Activated naive CD8-positive, alpha-beta T cell treated with anti-CD3 and anti-CD28 coated beads, Interleukin-2, amount 10 ng/mL, durations not matched to agents 7 days and 5 days (primary cell): ENCODE data around the gene KRT6B. TPM values are rescaled to one million over a fixed set of nuclear protein-coding genes. Genes with fewer than 3 reads are reported as not detected.
"Not testable (repeated sequence)": the region's sequence is repeated elsewhere in the genome, so short reads cannot be mapped to it uniquely, and the experiment has no call there.

Experiments used
- ATAC-seq: fragments of 150-1000 bp; cut with Tn5 transposase; one replicate; pipeline ENCODE4 v1.10.0; 2021; ENCODE audit warnings: low read depth, moderate library complexity
- POLR2A ChIA-PET: fragments of 350-600 bp; sonication (Branson Sonifier 250); formaldehyde crosslinking; loops from one replicate; lab custom pipeline; 2021; ENCODE audit warnings: antibody characterized with exemption; lab: Charles Lee
- DNase-seq: peaks from one replicate; pipeline ENCODE4 v3.0.0; 2021
- H3K27ac Mint-ChIP-seq: one replicate; pipeline ENCODE4 v1.8.0; 2022; ENCODE audit warnings: mild to moderate bottlenecking, mixed read lengths
- H3K27me3 Mint-ChIP-seq: one replicate; pipeline ENCODE4 v1.8.0; 2022; ENCODE audit warnings: mild to moderate bottlenecking, moderate library complexity, mixed read lengths
- H3K36me3 Mint-ChIP-seq: one replicate; pipeline ENCODE4 v1.8.0; 2021; ENCODE audit warnings: mild to moderate bottlenecking, mixed read lengths
- H3K4me1 Mint-ChIP-seq: one replicate; pipeline ENCODE4 v1.8.0; 2021; ENCODE audit warnings: mixed read lengths
- H3K4me3 Mint-ChIP-seq: one replicate; pipeline ENCODE4 v1.8.0; 2022; ENCODE audit warnings: mild to moderate bottlenecking, moderate library complexity, mixed read lengths
- H3K9me3 Mint-ChIP-seq: one replicate; pipeline ENCODE4 v1.8.0; 2021; ENCODE audit warnings: mixed read lengths
- total RNA-seq, 2 experiments: library from RNA; stranded (reverse); gene quantifications; one replicate each; pipeline ENCODE4 v1.2.3, GENCODE V29; 2021

The KRT6B gene
- total RNA-seq, 2 experiments from 2014 or later, result not detected

DNA sequence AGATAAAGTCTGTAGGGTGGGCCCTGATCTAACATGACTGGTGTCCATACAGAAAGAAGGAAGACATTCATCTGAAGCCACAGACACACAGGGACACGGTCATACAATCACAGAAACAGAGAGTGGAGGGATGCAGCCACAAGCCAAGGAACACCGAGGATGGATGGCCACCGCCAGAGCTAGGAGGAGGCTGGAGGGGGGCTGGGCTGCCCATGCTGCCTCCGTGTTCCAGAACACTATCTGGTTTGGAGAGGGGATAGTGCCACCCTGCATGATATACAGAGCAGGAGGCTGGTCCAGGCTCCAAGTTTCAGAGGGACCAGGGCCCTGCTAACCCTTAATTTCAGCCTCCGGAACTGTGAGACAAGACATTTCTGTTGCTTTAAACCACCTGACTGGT, 26.5 kb downstream of the KRT6B start:
- DNase-seq (no peak), ATAC-seq (no peak)
- Mint-ChIP-seq H3K4me1 (no peaks in the 10 kb centered on the region), H3K4me3 (no peak overlapping the region), H3K9me3 (no peaks in the 10 kb centered on the region), H3K36me3 (no peaks in the 10 kb centered on the region), H3K27me3 (peaks cover 20% of the 10 kb centered on the region), H3K27ac (no peak overlapping the region)
- POLR2A ChIA-PET, result no interaction called here

DNA sequence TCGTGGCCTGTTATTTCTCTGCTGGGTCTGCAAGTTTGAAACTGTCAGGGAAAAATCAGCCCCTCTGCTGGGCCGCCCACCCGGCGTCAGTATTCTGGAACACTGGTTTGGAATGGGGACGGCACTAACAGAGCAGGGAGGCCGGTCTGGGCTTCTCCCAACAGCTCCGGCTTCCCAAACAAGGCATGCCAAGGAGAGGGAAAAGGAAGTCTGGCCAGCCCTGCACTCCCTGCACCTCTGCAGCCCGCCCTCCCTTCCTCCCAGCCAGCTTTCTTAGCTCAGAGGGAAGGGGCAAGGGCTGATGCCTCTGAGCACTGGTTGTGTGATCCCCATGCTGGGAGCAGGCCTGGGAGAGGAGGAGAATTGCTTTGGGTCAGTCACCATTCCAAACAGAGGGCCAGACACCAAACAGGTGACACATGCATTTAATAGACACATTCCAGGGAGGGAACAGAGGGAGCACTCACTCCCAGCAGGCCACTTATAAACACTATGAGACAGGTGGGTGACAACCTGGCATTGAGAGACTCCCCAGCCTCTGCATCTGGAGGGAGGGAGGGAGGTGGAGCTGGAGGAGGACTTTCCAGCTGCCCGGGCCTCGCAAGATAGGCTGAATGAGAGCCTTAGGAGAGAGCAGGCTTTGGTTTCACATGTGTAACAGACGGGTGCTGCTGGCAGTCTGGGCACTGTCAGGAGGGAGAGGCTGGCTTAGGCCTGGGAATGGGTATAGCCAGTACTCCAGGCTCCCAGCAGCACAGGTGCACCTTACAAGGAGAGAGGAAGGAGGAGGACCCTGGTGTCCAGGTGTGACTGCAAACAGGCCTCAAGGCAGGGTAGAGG, 28.1 kb downstream of the KRT6B start:
- Mint-ChIP-seq H3K27me3 (peaks cover 17% of the 10 kb centered on the region), H3K4me3 (no peak overlapping the region), H3K4me1 (no peaks in the 10 kb centered on the region), H3K27ac (no peak overlapping the region), H3K9me3 (no peaks in the 10 kb centered on the region), H3K36me3 (no peaks in the 10 kb centered on the region)
- POLR2A ChIA-PET, result interaction anchor here (0.6 kb wide), 1 partner anchor 10 kb away, joined by 5 read pairs; no protein-coding TSS in a partner anchor
- no peak for ATAC-seq
- DNase-seq, result no peak

DNA sequence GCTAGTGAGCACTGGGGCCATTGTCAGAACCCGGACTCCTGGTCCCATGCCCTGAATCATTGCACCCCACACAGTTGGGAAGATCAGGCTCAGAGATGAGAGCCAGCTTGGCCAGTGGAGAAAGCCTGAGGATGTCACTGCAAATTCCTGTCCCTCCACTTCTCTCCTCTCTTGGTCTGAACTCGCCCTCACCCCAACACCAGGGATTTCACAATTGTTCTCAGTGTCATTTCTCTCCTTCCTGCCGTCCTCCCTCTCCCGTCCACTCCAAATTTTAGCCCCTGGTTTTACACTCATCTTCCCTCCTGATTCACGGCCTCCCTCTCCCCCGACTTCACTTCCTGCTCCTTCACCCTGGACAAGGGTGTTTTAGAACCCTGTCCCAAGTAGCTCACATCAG, 28.9 kb downstream of the KRT6B start:
- no peak overlapping the region for H3K4me3 Mint-ChIP-seq

DNA sequence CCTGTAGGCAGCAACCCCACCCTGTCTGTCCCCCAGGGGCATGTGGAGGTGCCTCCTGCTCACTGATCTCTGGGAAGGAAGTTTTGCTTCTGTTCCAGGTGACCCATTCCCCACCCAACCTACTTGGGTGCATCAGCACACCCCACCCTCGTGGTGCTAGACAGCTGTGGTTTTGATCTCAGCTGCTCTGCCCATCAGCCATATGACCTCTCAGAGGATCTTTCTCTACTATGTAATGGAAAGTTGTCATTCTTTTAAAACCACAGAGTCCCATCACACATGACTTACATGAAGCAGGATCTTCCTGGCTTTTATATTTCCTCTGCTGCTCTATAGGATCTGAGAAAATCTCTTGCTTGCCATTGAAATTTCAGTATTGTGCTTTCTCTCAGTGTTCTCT, 32.3 kb downstream of the KRT6B start:
- Mint-ChIP-seq H3K4me3 (no peak overlapping the region), H3K9me3 (no peaks in the 10 kb centered on the region), H3K27me3 (peaks cover 5% of the 10 kb centered on the region), H3K36me3 (no peaks in the 10 kb centered on the region), H3K27ac (no peak overlapping the region), H3K4me1 (no peaks in the 10 kb centered on the region)
- ATAC-seq (no peak), DNase-seq (no peak)
- POLR2A ChIA-PET, result no interaction called here

More for the DNA sequence above, 28.9 kb downstream of the KRT6B start:
- H3K27me3 Mint-ChIP-seq, result peaks cover 10% of the 10 kb centered on the region
- POLR2A ChIA-PET, result no interaction called here
- no peaks in the 10 kb centered on the region for H3K9me3 Mint-ChIP-seq
- DNase-seq (no peak), ATAC-seq (no peak)
- H3K36me3 Mint-ChIP-seq, result no peaks in the 10 kb centered on the region
- no peaks in the 10 kb centered on the region for H3K4me1 Mint-ChIP-seq
- no peak overlapping the region for H3K27ac Mint-ChIP-seq

DNA sequence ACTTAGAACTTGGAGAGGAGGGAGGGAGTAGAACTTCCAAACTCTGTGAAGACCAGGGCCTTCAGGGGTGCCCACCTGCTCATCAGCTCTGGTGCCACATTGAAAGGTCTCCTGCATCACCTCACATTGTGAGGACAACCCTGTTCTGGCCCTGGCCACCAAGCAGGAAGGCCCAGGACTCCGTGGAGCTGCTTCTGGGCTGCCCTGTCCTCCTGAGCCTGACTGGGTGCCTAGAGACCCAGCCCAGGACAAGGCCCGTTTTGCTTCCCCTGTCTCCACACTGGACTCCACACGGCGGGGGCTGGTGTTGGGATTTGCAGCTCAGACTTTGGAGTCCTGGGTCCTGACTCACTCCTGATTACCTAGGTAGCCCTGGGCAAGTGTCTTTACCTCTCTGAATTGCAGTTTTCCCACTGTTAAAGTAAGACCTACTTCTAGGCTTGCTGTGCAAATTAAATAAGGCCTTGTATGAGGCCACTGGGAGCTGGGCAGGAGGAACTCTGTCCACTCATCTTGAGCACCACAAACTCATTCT, 33.3 kb downstream of the KRT6B start:
- H3K9me3 Mint-ChIP-seq, result no peaks in the 10 kb centered on the region

DNA sequence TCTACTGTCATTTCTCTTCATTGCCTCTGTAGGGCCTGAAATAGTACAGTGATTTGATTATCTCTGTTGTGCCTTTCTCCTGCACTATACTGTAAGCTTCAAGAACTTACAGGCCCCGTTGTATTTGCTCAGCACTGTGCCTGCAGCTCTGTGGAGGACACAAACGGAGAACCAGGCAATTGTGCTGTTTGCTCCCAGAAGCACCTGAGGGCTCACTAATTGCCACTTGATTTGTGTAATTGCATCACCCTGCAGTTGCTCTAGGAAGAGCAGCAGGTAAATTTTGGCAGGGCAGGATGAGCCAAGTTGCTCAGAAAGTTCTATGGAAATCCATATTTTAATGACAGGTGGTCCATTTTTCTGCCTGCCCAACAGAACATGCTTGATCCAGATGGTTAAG, 34.2 kb downstream of the KRT6B start:
- Mint-ChIP-seq H3K27ac (no peak overlapping the region), H3K9me3 (no peaks in the 10 kb centered on the region), H3K4me1 (no peaks in the 10 kb centered on the region), H3K4me3 (no peak overlapping the region), H3K27me3 (peaks cover 11% of the 10 kb centered on the region), H3K36me3 (no peaks in the 10 kb centered on the region)
- POLR2A ChIA-PET, result no interaction called here
- DNase-seq (no peak), ATAC-seq (no peak)

More for the DNA sequence above, 33.3 kb downstream of the KRT6B start:
- POLR2A ChIA-PET, result no interaction called here
- no peaks in the 10 kb centered on the region for H3K4me1 Mint-ChIP-seq
- H3K36me3 Mint-ChIP-seq, result no peaks in the 10 kb centered on the region
- no peak overlapping the region for H3K4me3 Mint-ChIP-seq
- ATAC-seq (no peak), DNase-seq (no peak)
- H3K27me3 Mint-ChIP-seq, result peaks cover 8% of the 10 kb centered on the region
- no peak overlapping the region for H3K27ac Mint-ChIP-seq

DNA sequence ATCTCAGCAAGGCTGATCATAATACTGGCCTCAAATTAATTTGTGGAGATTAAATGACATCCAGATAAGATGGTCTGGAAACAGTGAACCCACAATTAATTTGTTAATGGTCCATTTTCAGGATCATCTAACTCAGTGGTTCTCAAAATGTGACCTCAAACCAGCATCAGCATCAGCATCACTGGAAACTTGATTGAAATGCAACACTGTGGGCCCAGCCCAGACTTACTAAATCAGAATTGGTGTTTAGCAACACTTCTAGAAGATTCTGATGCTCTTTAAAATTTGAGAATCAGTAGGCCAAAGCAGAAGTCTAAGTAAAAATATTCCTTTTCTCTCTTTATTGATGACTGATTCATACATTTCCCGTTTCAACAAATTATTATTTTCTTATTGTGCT, 35.2 kb downstream of the KRT6B start:
- no peaks in the 10 kb centered on the region for H3K9me3 Mint-ChIP-seq
- no peaks in the 10 kb centered on the region for H3K36me3 Mint-ChIP-seq
- ATAC-seq, result no peak
- no peak overlapping the region for H3K4me3 Mint-ChIP-seq
- POLR2A ChIA-PET, result no interaction called here
- DNase-seq, result no peak
- H3K4me1 Mint-ChIP-seq, result no peaks in the 10 kb centered on the region
- H3K27me3 Mint-ChIP-seq, result peaks cover 9% of the 10 kb centered on the region
- no peak overlapping the region for H3K27ac Mint-ChIP-seq

DNA sequence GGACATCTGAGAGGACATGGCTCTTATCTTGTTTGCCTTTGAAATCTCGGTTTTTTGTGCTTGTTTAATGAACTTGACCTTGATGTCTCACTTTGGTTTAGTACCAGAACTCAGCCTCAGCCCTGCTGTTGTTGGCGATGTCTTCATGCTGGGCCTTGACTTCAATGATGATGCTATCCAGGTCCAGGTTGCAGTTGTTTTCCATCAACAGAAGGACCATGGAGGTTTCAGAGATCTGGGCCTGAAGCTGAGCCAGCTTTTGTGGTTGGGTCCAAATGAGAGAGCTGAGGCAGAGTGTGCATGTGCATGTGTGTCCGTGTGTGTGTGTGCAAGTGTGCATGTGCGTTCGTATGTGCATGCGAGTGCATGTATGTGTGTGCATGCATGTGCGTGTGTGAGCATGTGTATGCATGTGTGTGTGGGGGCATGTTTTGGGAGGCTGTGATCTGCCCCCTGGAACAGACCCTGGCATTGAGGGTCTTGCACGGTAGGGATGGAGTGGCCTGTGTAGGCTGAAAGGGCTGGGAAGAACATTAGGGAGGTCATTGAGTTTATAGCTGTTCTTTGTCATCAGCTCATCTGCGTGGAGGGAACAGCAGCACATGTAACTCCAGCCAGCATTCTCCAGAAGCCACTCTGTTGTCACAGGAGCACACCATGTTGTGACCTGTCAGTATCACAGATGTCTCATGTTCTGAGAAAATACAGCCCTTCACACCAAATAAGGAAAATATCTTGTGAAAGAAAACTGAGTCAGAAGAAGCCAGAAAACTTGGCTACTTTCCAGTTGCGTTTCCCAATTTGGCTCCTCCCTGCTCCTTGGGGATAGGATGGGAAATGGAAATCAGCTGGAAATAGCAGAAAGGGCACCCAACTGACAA, 35.8 kb downstream of the KRT6B start:
- POLR2A ChIA-PET, result no interaction called here
- no peak for ATAC-seq
- no peaks in the 10 kb centered on the region for H3K9me3 Mint-ChIP-seq
- no peaks in the 10 kb centered on the region for H3K4me1 Mint-ChIP-seq
- H3K27ac Mint-ChIP-seq, result no peak overlapping the region
- no peak overlapping the region for H3K4me3 Mint-ChIP-seq
- DNase-seq, result no peak
- H3K27me3 Mint-ChIP-seq, result peaks cover 10% of the 10 kb centered on the region
- H3K36me3 Mint-ChIP-seq, result no peaks in the 10 kb centered on the region

DNA sequence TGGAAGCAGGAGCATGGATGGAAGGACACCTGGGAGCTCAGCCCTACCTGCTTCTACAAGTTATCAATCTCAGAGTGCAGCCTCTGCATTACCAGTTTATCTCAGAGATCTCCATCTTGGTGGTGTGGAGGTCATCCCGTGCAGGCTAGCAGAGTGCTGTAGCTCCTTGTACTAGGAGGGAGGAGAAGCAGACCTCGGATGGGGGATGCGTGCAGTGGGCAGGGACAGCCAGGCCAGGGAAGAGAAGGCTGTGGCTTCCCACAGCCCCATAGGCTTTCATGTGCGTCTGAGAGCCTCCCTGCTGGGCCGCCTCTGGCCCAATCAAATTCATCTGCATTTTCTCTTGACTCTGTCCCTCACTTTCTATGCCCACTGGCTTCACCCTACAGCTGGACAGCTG, 37.0 kb downstream of the KRT6B start:
- no peaks in the 10 kb centered on the region for H3K9me3 Mint-ChIP-seq
- no peak for ATAC-seq
- H3K36me3 Mint-ChIP-seq, result no peaks in the 10 kb centered on the region
- H3K27ac Mint-ChIP-seq, result no peak overlapping the region
- no peaks in the 10 kb centered on the region for H3K4me1 Mint-ChIP-seq
- peaks cover 10% of the 10 kb centered on the region for H3K27me3 Mint-ChIP-seq
- DNase-seq, result no peak
- no peak overlapping the region for H3K4me3 Mint-ChIP-seq
- POLR2A ChIA-PET, result no interaction called here

DNA sequence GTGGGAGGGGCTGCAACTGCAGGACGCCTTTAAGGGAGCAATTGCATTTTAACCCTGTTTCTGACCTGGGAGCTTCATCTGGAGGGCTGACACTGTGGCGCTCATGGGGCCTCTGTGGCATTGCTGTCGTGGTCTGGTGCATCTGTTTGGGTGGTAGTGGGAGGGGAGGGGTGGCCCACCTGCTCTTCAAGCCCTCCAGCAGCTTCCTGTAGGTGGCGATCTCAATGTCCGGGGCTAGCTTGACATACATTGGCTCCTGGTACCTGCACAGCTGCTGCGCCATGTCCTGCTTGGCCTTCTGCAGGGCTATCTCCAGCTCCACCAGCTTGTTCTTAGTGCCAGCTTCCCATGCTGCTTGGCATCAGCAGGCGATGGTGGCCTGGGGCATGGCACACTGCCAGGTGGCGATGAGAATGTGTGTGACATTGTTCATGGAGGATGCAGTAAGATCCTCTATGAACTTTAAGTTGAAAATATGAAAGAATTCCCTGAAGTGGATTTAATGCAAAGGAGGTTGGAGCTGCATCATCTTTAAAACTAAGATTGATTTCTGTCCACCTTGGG, 38.1 kb downstream of the KRT6B start:
- Mint-ChIP-seq H3K4me3 (no peak overlapping the region), H3K36me3 (no peaks in the 10 kb centered on the region), H3K9me3 (no peaks in the 10 kb centered on the region), H3K27ac (no peak overlapping the region), H3K27me3 (peaks cover 10% of the 10 kb centered on the region), H3K4me1 (no peaks in the 10 kb centered on the region)
- ATAC-seq (no peak), DNase-seq (no peak)
- POLR2A ChIA-PET, result interaction anchor here (0.8 kb wide), 1 partner anchor 10 kb away, joined by 5 read pairs; no protein-coding TSS in a partner anchor

DNA sequence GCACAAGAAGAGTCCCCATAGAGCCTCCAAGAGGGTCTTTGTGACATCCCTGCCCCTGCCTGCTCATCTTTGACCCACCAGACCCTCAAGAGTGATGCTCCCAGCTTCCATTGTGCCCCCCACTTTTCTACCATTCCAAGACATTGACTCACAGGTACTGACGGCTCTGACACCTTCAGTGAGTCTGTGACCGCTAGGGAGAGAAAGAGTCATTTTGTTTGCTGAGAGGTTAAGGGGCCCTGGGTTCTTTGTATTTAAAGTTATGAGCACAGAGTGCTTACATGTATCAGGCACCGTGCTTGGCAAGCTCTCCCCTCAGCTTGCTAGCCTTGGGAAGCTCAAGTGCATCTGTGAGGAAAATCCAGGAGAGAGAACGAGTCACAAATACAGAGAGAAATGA, 38.7 kb downstream of the KRT6B start:
- DNase-seq (no peak), ATAC-seq (no peak)
- Mint-ChIP-seq H3K36me3 (no peaks in the 10 kb centered on the region), H3K4me3 (no peak overlapping the region), H3K27me3 (peaks cover 12% of the 10 kb centered on the region), H3K9me3 (no peaks in the 10 kb centered on the region), H3K27ac (no peak overlapping the region), H3K4me1 (no peaks in the 10 kb centered on the region)
- POLR2A ChIA-PET, result no interaction called here

DNA sequence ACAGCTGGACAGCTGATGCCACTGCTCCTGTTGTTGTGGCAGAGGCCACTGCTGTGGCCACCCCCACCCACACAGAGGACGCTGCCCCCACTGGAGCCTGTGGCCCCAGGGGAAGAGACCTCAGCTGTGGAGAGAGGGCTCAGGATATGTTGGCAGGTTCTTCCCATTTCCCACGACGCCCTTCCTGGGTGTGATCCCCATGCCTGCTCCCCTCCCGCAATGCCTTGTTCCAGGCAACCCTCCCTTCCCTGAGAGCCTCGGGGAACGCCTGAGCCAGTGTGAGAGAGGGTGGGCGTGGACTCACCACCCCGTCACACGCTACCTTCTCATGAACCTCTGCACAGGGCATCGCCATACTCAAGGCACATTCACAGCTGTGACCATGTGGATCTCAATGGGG, 40.1 kb downstream of the KRT6B start:
- ATAC-seq (no peak), DNase-seq (no peak)
- H3K36me3 Mint-ChIP-seq, result no peaks in the 10 kb centered on the region
- no peak overlapping the region for H3K27ac Mint-ChIP-seq
- H3K27me3 Mint-ChIP-seq, result peaks cover 12% of the 10 kb centered on the region
- no peaks in the 10 kb centered on the region for H3K9me3 Mint-ChIP-seq
- H3K4me1 Mint-ChIP-seq, result no peaks in the 10 kb centered on the region
- H3K4me3 Mint-ChIP-seq, result no peak overlapping the region
- POLR2A ChIA-PET, result no interaction called here

DNA sequence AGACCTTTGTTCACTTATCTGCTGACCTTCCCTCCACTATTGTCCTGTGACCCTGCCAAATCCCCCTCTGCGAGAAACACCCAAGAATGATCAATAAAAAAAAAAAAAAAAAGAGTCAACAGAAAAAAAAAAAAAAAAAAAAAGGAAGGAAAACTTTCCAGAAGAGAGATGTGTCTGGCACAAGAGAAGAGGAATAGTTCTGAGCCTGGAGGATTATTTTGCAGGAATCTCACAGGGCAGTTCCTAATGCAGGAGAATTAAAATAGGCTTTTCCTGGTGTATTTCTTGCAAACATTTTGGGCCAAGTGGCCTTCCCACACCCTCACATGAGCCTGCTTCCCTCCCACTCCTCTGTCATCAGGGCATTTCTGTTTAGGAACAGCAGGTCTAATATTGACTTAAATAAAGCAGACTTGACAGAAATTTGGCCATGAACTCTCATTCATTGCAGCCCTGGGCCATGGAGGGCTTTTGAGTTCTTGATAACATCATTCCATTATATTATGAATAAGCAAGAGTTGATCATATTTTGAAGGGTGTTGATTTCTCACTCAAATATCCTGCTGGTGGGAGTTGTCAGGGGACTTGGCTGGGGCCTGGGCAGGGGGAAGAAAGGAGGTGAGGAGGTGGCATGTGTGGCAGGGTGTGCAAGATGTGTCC, 41.2 kb downstream of the KRT6B start:
- H3K27me3 Mint-ChIP-seq, result peaks cover 12% of the 10 kb centered on the region

More for the DNA sequence above, 41.2 kb downstream of the KRT6B start:
- H3K4me1 Mint-ChIP-seq, H3K4me3 Mint-ChIP-seq, DNase-seq, H3K36me3 Mint-ChIP-seq, ATAC-seq, H3K27ac Mint-ChIP-seq, H3K9me3 Mint-ChIP-seq, POLR2A ChIA-PET: not testable (repeated sequence)
